AG08395 (cell line): ENCODE data around the gene MROH2A.

Experiments used
- DNase-seq: peaks from one replicate; pipeline ENCODE4 v3.0.0; 2012; ENCODE audit warnings: mixed read lengths, low spot score

Gene MROH2A

GRCh38 chr2:233799087-233799665 lies 21.0 kb downstream of the MROH2A start:
- DNase-seq, result no peak

DNA sequence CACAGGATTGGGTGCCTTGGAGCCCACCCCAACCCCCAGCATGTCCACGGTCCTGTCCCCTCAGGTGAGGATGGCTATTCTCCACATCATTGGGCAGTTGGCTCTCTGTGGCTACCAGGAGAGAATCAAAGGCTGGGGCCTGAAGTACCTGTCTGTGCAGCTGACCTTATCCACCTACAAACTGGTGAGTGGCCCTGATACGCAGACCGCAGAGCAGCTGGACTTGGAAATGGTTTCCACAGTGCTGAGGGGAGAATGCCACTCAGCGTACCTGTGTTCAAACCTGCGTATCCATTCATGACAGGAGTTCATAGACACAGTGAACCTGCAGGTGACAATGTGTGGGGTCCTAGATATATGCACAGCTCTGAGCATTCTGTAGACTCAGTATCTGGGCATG lies 21.6 kb downstream of the MROH2A start:
- DNase-seq, result no peak

DNA sequence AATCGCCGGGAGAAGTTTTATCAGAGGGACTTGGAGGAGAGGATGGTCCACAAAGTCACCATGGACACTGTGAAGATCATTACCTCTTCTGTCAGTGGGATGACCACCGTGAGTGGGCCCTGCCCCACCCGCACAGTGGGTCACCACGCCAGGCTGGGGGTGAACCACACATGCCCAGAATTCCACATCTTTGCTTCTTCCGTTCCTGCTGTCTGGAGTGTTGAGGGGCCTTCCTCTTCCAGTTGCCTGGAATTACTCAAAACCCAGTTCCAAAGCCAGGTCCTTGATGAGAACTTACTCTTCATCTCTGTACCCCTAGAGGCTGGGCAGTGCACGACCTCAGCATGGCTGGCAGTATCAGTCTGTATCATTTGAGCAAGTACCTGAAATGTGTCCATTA lies 22.1 kb downstream of the MROH2A start:
- no peak for DNase-seq

DNA sequence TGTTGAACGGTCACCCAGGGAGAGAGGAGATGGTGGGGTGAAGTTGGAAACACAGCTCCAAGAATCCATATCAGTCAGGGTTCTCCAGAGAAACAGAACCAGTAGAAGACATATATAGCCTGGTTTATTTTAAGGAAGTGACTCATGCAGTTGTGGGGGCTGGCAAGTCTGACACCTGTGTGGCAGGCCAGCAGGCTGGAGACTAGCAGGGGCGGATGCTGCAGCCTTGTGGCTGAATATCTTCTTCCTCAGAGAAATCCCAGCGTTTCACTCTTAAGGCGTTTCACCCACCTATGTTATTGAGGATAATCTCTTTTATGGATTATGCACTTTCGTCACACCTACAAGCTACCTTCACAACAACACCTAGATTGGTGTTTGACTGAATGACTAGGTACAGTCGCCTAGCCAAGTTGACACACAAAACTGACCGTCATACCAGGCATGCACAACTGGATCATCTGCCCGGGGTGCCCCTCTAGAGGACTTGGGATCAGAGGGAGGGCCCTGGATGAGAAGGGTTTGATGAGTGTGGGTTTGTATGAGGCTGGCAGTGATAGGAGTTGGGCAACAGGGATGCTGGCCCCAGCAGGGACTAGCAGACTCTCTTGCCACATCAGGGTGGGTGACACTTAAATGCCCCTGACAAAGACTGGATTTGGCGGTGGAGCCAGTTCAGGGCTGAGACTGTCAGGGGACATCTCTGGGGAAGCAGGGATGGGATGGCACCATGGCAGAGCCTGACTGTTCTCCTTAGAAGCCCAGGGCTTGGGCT lies 23.4 kb downstream of the MROH2A start:
- DNase-seq, result no peak

DNA sequence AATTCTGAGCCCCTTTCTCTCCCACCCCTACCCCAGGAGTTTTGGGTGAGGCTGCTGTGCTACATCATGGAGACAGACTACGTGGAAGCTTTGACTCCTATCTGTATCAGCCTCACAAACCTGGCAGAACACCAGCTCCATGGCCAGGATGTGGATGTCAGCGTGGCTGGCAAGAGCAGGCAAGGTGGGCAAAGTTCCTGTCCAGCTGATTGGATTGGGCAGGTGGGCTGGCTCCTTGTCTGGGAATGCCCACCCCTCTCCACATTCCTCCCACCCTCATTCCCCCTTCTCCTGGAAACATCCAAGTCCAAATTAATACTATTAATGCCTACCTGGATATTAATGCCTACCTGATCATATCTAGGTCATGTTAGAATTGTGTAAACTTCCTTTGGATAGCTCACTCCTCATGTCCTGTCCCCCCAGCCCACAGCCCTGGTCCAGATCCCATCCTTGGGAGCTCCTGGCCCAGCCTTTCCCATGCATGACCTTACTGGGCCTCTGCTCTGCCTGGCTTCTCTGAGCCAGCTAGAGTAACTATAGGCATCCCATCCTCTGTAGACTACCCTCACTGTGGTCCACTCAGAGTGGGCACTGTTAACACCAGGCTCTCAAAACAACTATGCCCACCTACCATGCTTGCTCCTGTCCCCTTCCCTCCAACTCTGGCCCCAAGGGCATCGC lies 24.1 kb downstream of the MROH2A start:
- DNase-seq, result no peak

DNA sequence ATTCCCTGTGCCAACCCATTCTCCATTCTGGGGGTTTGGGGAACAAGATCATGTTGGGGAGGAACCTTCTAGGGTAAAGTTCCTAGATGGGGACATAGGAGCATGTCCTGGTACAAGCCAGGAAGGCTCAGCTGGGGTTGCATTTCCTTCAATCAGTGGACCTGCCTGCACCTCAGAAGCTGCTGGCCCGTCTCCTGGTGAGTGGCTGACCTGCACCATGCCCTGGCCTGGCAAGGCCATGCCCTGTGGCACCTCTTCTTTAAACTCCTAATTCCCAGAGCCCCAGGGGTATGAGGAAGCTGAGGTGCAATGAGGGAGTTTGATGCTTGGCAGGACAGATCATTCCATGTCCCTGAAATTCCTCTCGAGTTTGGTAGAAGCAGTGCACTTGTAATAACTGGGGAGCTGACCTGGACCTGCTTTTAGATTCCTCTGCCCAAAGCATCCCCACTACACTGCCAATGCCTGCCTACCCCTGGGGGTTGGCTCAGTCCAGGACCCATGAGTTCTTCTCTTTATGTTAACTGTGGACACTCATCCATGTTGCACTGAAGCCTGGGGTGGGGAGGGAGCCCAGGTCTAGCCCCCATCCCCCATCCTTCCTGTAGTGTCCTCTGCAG lies 25.3 kb downstream of the MROH2A start:
- DNase-seq, result no peak

- DNase-seq, result no peak
Observed at GRCh38 chr2:233803994-233804393, 25.9 kb downstream of the MROH2A start.

GRCh38 chr2:233807215-233807865 lies 29.2 kb downstream of the MROH2A start:
- no peak for DNase-seq

DNA sequence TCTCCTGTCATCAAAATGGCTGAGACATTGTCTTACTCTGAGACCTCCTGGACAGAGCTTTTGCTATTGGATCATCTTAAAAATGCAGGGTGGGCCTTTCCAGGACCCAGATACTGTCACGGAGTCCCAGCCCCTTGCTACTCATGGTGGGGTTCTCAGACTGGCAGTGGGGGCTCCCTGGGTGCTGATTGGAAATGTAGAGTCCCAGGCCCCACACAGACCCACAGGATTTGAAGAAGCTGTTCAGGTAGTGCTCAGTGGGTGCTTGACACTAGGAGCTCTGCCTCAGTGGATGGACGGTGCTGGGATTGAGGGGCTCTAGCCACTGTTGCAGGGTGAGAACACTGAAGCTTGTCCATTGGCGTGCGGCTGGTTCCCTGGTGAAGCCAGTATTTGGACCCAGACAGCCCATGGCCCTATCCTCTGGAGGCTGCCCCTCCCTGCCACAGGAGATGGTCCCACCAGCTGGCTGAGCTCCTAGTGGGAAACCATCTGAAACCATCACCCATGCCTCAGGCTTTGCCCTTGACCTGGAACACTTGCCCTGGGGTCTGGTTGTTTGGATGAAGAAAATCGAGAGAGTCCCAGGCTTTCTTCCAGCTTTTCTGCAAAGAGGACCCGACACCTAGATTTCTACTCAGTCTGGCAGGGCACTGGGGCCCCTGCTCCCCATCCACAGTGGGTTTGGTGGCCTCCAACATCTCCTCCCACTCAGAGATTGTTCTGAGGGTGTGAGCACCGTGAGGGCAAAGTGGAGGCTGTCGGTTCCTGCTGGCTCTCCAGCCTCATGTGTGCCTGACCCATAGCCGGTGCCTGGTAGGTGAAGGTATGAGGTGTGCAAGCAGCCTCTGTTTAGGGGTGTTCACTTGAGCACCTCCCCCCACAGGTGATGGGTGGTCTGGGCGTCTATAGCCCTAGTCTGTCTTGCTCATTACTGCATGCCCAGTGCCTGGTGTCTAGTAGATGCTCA lies 30.1 kb downstream of the MROH2A start:
- no peak for DNase-seq

DNA sequence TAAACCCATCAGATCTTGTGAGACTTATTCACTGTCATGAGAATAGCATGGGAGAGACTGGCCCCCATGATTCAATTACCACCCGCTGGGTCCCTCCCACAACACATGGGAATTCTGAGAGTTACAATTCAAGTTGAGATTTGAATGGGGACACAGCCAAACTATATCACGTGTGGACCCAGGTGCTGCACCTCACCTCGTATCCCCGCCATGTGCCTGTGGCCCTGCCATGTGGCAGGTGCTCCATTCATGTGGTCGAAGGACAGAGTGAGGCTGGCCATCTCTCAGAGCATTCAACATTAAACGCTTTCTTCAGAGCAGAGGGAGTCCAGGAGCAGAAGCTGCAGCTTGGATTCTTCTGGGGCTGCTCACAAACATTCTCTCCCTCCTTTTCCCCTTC lies 32.3 kb downstream of the MROH2A start:
- no peak for DNase-seq

DNA sequence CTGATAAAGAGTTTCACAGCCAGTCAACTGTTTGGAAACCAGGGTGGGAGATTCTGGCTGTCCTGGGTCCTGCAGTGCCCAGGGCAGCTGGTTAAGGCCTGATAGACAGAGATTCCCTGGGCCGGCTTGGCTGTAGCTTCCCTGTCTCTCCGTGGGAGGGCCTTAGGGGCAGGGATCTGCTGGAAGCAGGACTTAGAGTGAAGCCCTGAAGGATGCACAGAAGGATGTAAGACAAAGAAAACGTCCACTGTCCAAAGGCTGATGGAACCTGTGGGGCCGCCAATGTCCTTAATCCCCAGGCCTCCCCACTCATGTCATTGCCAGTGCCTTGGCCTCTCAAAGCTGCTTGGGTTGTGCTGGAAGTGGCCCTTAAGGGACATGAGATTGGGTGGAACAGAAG lies 33.0 kb downstream of the MROH2A start:
- DNase-seq, result no peak

GRCh38 chr2:233811732-233812131 lies 33.6 kb downstream of the MROH2A start:
- no peak for DNase-seq

DNA sequence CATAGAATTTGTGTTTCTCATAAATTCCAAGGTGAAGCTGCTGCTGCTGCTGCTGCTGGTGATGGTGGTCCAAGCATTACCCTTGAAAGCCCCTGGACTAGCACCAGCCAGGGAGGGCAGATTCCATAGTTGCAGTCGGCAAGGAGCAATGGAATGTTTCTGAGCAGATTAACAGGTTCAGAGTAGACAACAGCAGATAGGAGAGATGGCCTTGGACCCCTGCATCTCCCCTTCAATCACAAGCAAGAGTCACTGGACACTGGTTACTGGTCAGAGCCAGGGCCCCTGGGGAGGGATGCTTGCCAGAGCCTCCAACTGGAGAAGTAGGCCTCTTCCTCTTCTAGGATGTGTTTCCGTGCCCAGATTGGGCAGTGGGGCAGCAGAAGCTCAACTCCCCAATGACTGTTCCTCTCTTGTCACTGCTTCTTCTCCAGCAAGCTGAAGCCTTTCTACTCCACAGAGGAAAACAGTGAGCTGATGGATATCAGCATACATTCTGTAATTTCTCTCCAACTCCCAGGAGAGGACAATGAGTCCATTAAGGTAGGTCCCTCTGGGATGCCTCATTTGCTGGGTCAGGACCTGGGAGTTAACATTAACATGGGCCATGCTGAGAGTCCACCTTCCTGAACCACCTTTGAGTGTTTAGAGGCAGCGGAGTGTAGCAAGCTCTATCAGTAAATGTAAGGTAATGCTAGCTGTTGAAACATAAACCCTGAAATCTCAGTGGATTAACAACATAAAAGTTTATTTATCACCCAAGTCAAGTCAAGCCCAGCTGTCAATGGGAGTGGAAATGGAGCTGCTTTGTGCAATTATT lies 35.3 kb downstream of the MROH2A start:
- no peak for DNase-seq

- DNase-seq, result no peak
Observed at GRCh38 chr2:233814056-233814835, 36.1 kb downstream of the MROH2A start.

DNA sequence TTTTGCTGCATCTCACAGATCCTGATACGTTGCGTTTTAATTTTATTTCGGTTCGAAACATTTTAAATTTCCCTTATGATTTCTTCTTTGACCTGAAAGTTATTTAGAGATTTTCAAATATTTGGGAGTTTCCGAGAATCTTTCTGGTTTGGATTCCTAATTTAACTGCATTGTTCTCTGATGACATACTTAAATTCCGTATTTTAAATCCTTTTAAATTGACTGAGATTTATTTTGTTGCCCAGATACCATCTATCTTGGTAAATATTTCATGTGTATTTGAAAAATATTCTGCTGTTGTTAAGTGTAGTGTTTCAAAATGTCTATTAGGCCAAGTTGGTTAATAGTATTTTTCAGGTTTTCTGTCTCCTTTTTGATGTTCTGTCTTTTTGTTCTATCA lies 37.7 kb downstream of the MROH2A start:
- no peak for DNase-seq

DNA sequence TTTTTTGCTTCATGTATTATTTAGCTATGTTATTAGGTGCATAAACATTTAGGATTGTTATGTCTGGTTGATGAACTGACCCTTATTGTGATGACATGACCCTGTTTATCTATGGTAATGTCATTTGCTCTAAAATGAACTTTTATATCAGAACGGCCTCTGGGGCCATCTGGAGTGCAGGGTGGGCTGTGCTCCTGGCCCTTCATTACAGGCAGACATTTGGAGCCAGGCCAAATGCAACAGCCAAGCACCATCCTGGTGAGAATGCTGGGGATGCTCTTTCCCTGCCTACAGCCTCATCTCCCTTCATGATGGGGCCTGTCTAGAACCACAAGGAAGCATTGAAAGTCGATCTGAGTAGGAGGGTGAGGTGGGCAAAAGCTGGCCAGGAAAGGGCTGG lies 38.2 kb downstream of the MROH2A start:
- no peak for DNase-seq

DNA sequence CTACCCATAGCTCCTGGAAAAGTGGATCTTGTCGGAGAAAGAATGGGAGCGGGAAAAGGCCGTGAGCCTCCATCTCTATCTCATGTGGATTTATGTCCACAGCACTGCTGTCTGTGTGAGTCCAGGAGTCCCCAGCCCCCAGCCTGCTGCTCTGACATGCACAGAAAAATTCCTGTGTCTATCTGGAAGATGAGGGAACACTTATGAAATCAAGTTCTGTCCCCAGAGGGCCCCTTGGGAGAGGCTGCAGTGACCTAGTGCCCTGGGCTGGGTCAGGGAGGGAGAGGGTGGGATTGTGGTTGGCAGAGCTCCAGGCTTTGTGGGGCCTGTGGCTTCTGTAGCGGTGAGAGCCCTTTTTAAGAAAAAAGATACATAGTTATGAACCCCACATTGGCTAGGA lies 38.6 kb downstream of the MROH2A start:
- no peak for DNase-seq

- DNase-seq, result no peak
Observed at GRCh38 chr2:233817361-233817911, 39.3 kb downstream of the MROH2A start.

GRCh38 chr2:233817995-233818638 lies 40.0 kb downstream of the MROH2A start:
- DNase-seq, result no peak
